Adrenal gland (tissue), 5 donors: ENCODE data around the gene ZNF236.

ENCODE experiments used
- POLR2A ChIP-seq, 2 donors: fragments of 450-650 bp; IDR thresholded peaks; one replicate each; pipeline ENCODE4 v1.6.1; 2017; ENCODE audit warnings: antibody characterized with exemption in 2 of 2, mild to moderate bottlenecking in 2 of 2, moderate library complexity in 1 of 2
- TF ChIP-seq, protein P1 (sequence below), 6 experiments: fragments of 450-650 bp in 4 of 6; fragments of 200-600 bp in 2 of 6; sonication (generic) in 1 of 6; IDR thresholded peaks; 1 replicate in 5 of 6; 2 replicates in 1 of 6; pipeline versions ENCODE4 v1.5.1 to v1.8.0; 2016 to 2021; ENCODE audit warnings: antibody characterized with exemption in 6 of 6, mild to moderate bottlenecking in 2 of 6, moderate library complexity in 1 of 6
- donor health status: DM: no; HTN: no; CAD: no.

- no peak for TF ChIP-seq POLR2A (IDR thresholded peaks at IDR 0.05)
- TF ChIP-seq, protein P1, sequence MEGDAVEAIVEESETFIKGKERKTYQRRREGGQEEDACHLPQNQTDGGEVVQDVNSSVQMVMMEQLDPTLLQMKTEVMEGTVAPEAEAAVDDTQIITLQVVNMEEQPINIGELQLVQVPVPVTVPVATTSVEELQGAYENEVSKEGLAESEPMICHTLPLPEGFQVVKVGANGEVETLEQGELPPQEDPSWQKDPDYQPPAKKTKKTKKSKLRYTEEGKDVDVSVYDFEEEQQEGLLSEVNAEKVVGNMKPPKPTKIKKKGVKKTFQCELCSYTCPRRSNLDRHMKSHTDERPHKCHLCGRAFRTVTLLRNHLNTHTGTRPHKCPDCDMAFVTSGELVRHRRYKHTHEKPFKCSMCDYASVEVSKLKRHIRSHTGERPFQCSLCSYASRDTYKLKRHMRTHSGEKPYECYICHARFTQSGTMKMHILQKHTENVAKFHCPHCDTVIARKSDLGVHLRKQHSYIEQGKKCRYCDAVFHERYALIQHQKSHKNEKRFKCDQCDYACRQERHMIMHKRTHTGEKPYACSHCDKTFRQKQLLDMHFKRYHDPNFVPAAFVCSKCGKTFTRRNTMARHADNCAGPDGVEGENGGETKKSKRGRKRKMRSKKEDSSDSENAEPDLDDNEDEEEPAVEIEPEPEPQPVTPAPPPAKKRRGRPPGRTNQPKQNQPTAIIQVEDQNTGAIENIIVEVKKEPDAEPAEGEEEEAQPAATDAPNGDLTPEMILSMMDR (IDR thresholded peaks at IDR 0.05) = no peak
Measured at GRCh38 chr18:76993085-76993382, 170.7 kb downstream of the ZNF236 start.
